GM23338 (cell line): ENCODE measurements around the gene SYNPO.

Source experiments
- CTCF ChIP-seq, 2 experiments: fragments of 200-600 bp in 1 of 2; sonication (generic) in 1 of 2; conservative IDR thresholded peaks; 2 replicates each; pipeline versions ENCODE4 v1.5.1 to v1.6.1; 2016 to 2017; ENCODE audit warnings: antibody characterized with exemption in 2 of 2, low read depth in 2 of 2, mild to moderate bottlenecking in 2 of 2, moderate library complexity in 1 of 2
- EZH2 ChIP-seq: fragments of 200-600 bp; sonication (generic); IDR thresholded peaks from one replicate; pipeline ENCODE4 v1.8.0; 2017; ENCODE audit warnings: antibody characterized with exemption, mild to moderate bottlenecking, low read depth; ENCODE audit not compliant: unreplicated experiment

GRCh38 chr5:150606476-150606875 is 34.0 kb upstream of the SYNPO start:
- TF ChIP-seq EZH2, result no peak
- TF ChIP-seq CTCF (conservative IDR thresholded peaks at IDR 0.05; ENCODE audit: low read depth in 2 of 2), result no peak
